Endothelial cell of umbilical vein (primary cell): Measurements from ENCODE around the gene SLC12A4. TPM values are rescaled to one million over a fixed set of nuclear protein-coding genes. Genes with fewer than 3 reads are reported as not detected.

Source experiments
- BruUV-seq: library from RNA; stranded (reverse); fragments of 400-500 nt; replicated peaks from 2 replicates; lab custom pipeline; 2021; lab: Mats Ljungman, UMichigan
- CTCF ChIA-PET: fragments of 300-600, 350-600 bp; sonication (Branson Sonifier 250); formaldehyde crosslinking; loops from one replicate; lab custom pipeline; 2021; ENCODE audit warnings: antibody characterized with exemption, inconsistent platforms; lab: Charles Lee
- POLR2A ChIA-PET: fragments of 300-600, 350-600 bp; sonication (Branson Sonifier 250); formaldehyde crosslinking; loops from one replicate; lab custom pipeline; 2021; ENCODE audit warnings: antibody characterized with exemption, inconsistent platforms; lab: Charles Lee
- DNase-seq: peaks from one replicate; pipeline ENCODE4 v3.0.0-alpha.2; 2011; ENCODE audit warnings: low read depth, low spot score
- FAIRE-seq: peaks from 2 replicates; lab custom pipeline; 2011; peaks lifted over from hg19 to GRCh38; lab: Jason Lieb, UNC
- H2AFZ ChIP-seq: 2 replicates; pipeline ENCODE4 v1.6.0; 2012; ENCODE audit warnings: low read depth, low read length, control low read depth, inconsistent platforms
- H3K27ac ChIP-seq: 2 replicates; pipeline ENCODE4 v1.5.1; 2011; ENCODE audit warnings: low read depth, mild to moderate bottlenecking, control low read depth, low read length, moderate library complexity; ENCODE audit not compliant: insufficient read depth
- H3K27me3 ChIP-seq, 2 experiments: 2 replicates each; pipeline versions ENCODE4 v1.6.0 to v1.6.1; 2011; ENCODE audit warnings: low read length in 2 of 2, mixed read lengths in 1 of 2; ENCODE audit not compliant: control insufficient read depth in 2 of 2, insufficient read depth in 2 of 2
- H3K36me3 ChIP-seq, 2 experiments: 2 replicates in 1 of 2; 3 replicates in 1 of 2; pipeline ENCODE4 v1.5.1; 2011; ENCODE audit warnings: low read length in 2 of 2, mild to moderate bottlenecking in 1 of 2, moderate library complexity in 1 of 2; ENCODE audit not compliant: control insufficient read depth in 2 of 2, insufficient read depth in 2 of 2; ENCODE audit errors: extremely low read depth in 1 of 2
- H3K4me1 ChIP-seq: 3 replicates; pipeline ENCODE4 v1.5.1; 2011; ENCODE audit warnings: mild to moderate bottlenecking, low read length; ENCODE audit not compliant: control insufficient read depth, insufficient read depth; ENCODE audit errors: extremely low read depth
- H3K4me2 ChIP-seq: 2 replicates; pipeline ENCODE4 v1.6.1; 2011; ENCODE audit warnings: low read length, control low read depth, mixed read lengths; ENCODE audit not compliant: insufficient read depth
- H3K4me3 ChIP-seq, 3 experiments: fragments of 200-600 bp in 1 of 3; sonication (generic), shearing (Covaris generic) in 1 of 3; replicated peaks in 1 of 3; 2 replicates each; pipeline ENCODE4 v1.5.1; 2011 to 2016; ENCODE audit warnings: control low read depth in 3 of 3, low read length in 3 of 3, mild to moderate bottlenecking in 2 of 3, inconsistent platforms in 1 of 3, low read depth in 1 of 3, moderate library complexity in 1 of 3; ENCODE audit not compliant: insufficient read depth in 1 of 3
- H3K79me2 ChIP-seq: 2 replicates; pipeline ENCODE4 v1.6.0; 2012; ENCODE audit warnings: low read length, inconsistent platforms; ENCODE audit not compliant: control insufficient read depth, insufficient read depth
- H3K9ac ChIP-seq: replicated peaks from 2 replicates; pipeline ENCODE3; 2011; ENCODE audit warnings: low read length, control low read depth; ENCODE audit not compliant: insufficient read depth; ENCODE audit errors: extremely low read depth
- H3K9me1 ChIP-seq: replicated peaks from 3 replicates; pipeline ENCODE4 v1.6.0; 2011; ENCODE audit warnings: mild to moderate bottlenecking, low read length; ENCODE audit not compliant: control insufficient read depth, insufficient read depth; ENCODE audit errors: extremely low read depth
- H3K9me3 ChIP-seq: replicated peaks from 2 replicates; pipeline ENCODE4 v1.5.1; 2012; ENCODE audit warnings: low read length, inconsistent platforms; ENCODE audit not compliant: control insufficient read depth, insufficient read depth
- H4K20me1 ChIP-seq: replicated peaks from 2 replicates; pipeline ENCODE3; 2011; ENCODE audit warnings: mild to moderate bottlenecking, low read length; ENCODE audit not compliant: control insufficient read depth, insufficient read depth; ENCODE audit errors: extremely low read depth
- EZH2 ChIP-seq: IDR thresholded peaks from 2 replicates; pipeline ENCODE4 v1.6.1; 2012; ENCODE audit warnings: borderline replicate concordance, low read depth, mild to moderate bottlenecking, moderate library complexity, low read length, inconsistent platforms; ENCODE audit not compliant: severe bottlenecking
- FOS ChIP-seq: IDR thresholded peaks from 2 replicates; pipeline ENCODE4 v1.6.1; 2011; ENCODE audit warnings: mild to moderate bottlenecking, low read length, moderate library complexity, borderline replicate concordance; ENCODE audit not compliant: insufficient read depth
- GATA2 ChIP-seq: IDR thresholded peaks from 2 replicates; pipeline ENCODE4 v1.7.0; 2011; ENCODE audit warnings: low read depth, mild to moderate bottlenecking, moderate library complexity, mixed read lengths, low read length; ENCODE audit not compliant: insufficient read length, insufficient read depth
- JUN ChIP-seq: IDR thresholded peaks from 2 replicates; pipeline ENCODE4 v1.6.1; 2011; ENCODE audit warnings: borderline replicate concordance, low read depth; ENCODE audit not compliant: insufficient read length, insufficient read depth
- MYC ChIP-seq: IDR thresholded peaks from one replicate; pipeline ENCODE4 v1.6.1; 2011; ENCODE audit warnings: mild to moderate bottlenecking, low read depth, low read length
- POLR2A ChIP-seq: IDR thresholded peaks from 2 replicates; pipeline ENCODE4 v1.6.1; 2012; ENCODE audit warnings: low read depth, mild to moderate bottlenecking, control low read depth, low read length
- POLR2AphosphoS5 ChIP-seq: IDR thresholded peaks from 2 replicates; pipeline ENCODE4 v1.6.1; 2012; ENCODE audit warnings: low read depth, mild to moderate bottlenecking, control low read depth, low read length, moderate library complexity; ENCODE audit not compliant: insufficient read depth
- dilution Hi-C: fragments of 300-500 bp; cut with MboI; formaldehyde crosslinking; loops from one replicate; pipeline ENCODE4 v1.15.0; 2019; ENCODE audit warnings: low sequenced_read_pairs; ENCODE audit not compliant: extremely low pct_ligation_motif_present
- intact Hi-C: fragments of 100-400 bp; cut with micrococcal nuclease; formaldehyde crosslinking; loops from one replicate; pipeline ENCODE4 v1.10.0; 2022
- polyA plus RNA-seq, 4 experiments: library from polyadenylated mRNA; depleted of rRNA in 3 of 4; stranded (reverse) in 3 of 4; unstranded in 1 of 4; fragments of >200 nt; gene quantifications; 2 replicates each; pipeline versions ENCODE4 v1.2.1 to v1.2.3, GENCODE V29; 2011 to 2012; ENCODE audit warnings: missing spikeins in 1 of 4
- total RNA-seq: library from RNA; stranded (reverse); gene quantifications from 2 replicates; pipeline ENCODE4 v1.2.3, GENCODE V29; 2021
- TF ChIP-seq, protein P1 (sequence below): IDR thresholded peaks from 2 replicates; pipeline ENCODE4 v1.6.1; 2011; ENCODE audit not compliant: insufficient read depth, insufficient read length
- TF ChIP-seq, protein P2 (sequence below), 2 donors: IDR thresholded peaks; 1 replicate in 1 of 2; 2 replicates in 1 of 2; pipeline ENCODE4 v1.5.1; 2011; ENCODE audit warnings: low read length in 2 of 2, mild to moderate bottlenecking in 2 of 2, moderate library complexity in 2 of 2, control low read depth in 1 of 2, inconsistent platforms in 1 of 2, low read depth in 1 of 2; ENCODE audit not compliant: insufficient read depth in 1 of 2; ENCODE audit errors: extremely low read depth in 1 of 2

SLC12A4 gene
- total and polyA plus RNA-seq, 2 donors (not counting 3 experiments of a cell fraction or from before 2014, with no cell fraction given) = 110 to 114 TPM

DNA sequence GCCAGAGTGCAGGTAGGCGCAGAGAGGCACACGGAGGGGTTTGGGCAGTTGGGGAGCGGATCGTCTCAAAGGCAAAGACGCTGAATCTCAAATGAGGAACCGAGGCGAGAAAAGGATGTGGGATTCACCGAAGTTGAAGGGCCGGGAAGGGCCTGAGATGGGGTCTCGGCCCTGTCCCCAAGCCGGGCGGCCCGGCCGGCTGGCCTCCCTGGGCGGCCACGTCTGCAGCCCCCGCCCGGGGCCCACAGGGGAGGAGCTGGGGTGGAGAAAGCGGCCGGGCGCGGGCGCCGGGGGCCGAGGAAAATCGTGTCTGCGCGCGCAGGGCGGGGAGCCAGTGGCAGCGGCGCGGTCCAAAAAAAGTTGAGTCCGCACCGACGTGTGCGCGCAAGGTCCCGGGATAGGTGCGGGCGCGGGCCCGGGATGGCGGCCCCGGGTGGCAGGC is 458 bp downstream of the SLC12A4 start:
- FAIRE-seq = no peak
- Histone ChIP-seq H3K9ac (peak overlapping the region; percentile 91), H3K9me1 (no peaks in the 10 kb centered on the region), H3K79me2 (peaks cover 49% of the 10 kb centered on the region), H3K27me3 (no peaks in the 10 kb centered on the region), H3K27ac (peak overlapping the region; percentile 70), H3K9me3 (no peaks in the 10 kb centered on the region), H3K4me2 (peak overlapping the region; percentile 77), H3K36me3 (peaks cover 0 to 3% of the 10 kb centered on the region in 2 experiments), H3K4me1 (peaks cover 22% of the 10 kb centered on the region), H2AFZ (peak overlapping the region; percentile 23), H4K20me1 (no peaks in the 10 kb centered on the region), H3K4me3 (peak overlapping the region; percentile 92 to 97 (median 96))
- peak; percentile 29 for DNase-seq
- ChIA-PET CTCF (interaction anchor here (1.0 to 1.3 kb wide), 2 partner anchors 73 to 151 kb away, joined by 3 to 4 read pairs; no protein-coding TSS in a partner anchor), POLR2A (interaction anchor here (0.5 kb wide), 1 partner anchor 70 kb away, joined by 3 read pairs; no protein-coding TSS in a partner anchor)
- BruUV-seq = no TSS peak
- dilution Hi-C loops = no loop called here
- intact Hi-C loops = no loop called here
- TF ChIP-seq, protein P1, sequence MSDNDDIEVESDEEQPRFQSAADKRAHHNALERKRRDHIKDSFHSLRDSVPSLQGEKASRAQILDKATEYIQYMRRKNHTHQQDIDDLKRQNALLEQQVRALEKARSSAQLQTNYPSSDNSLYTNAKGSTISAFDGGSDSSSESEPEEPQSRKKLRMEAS = no peak

DNA sequence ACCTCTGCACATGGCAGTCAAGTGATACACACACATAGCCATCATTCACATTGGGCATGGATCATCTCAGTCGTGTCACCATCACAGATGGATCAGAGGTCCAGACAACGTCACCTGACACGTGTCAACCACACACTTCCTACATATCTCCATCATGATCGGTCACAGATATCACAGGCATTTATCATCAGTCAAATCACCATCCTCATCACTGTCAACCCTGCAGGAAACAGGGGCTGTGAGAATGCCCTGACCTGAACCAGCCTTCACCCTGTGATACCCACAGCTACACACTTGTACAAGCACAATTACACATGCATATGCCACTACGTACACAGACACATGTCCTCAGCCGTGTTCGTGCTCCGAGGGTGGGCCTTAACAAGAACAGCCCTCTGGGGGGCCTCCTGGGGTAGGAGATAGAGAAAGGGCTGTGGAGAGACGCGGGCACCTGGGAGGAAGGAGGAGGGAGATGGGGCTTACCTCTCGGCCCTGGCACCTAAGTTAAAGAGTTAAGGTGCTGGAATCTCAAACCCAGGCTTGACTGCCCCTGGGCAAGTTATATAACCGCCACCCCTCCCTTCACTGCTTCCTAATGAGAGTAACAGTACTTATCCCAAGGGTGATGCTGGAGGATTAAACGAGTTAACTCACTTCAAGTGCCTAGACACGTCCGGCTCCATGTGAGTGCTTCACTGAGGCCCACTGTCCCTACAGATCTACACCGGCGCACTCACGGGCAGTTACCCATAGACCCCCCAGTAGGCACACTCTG is 1.1 kb downstream of the SLC12A4 start:
- no peaks in the 10 kb centered on the region for H4K20me1 ChIP-seq
- CTCF ChIA-PET = interaction anchor here (1.0 to 2.2 kb wide), 5 partner anchors 24 to 74 kb away, joined by 4 to 13 read pairs (median 5); partner anchors contain the start of gene PSMB10
- TSS peak; percentile 35 for BruUV-seq

More for the DNA sequence above, 1.1 kb downstream of the SLC12A4 start:
- Histone ChIP-seq H3K9me1 (no peaks in the 10 kb centered on the region), H3K9ac (peak overlapping the region; percentile 91), H3K4me1 (peaks cover 22% of the 10 kb centered on the region), H3K27me3 (no peaks in the 10 kb centered on the region), H2AFZ (peak overlapping the region; percentile 23), H3K4me3 (peak overlapping the region; percentile 92 to 97 (median 96)), H3K9me3 (no peaks in the 10 kb centered on the region), H3K27ac (peak overlapping the region; percentile 70), H3K4me2 (peak overlapping the region; percentile 77), H3K36me3 (peaks cover 0 to 4% of the 10 kb centered on the region in 2 experiments), H3K79me2 (peaks cover 50% of the 10 kb centered on the region)
- TF ChIP-seq, protein P2, sequence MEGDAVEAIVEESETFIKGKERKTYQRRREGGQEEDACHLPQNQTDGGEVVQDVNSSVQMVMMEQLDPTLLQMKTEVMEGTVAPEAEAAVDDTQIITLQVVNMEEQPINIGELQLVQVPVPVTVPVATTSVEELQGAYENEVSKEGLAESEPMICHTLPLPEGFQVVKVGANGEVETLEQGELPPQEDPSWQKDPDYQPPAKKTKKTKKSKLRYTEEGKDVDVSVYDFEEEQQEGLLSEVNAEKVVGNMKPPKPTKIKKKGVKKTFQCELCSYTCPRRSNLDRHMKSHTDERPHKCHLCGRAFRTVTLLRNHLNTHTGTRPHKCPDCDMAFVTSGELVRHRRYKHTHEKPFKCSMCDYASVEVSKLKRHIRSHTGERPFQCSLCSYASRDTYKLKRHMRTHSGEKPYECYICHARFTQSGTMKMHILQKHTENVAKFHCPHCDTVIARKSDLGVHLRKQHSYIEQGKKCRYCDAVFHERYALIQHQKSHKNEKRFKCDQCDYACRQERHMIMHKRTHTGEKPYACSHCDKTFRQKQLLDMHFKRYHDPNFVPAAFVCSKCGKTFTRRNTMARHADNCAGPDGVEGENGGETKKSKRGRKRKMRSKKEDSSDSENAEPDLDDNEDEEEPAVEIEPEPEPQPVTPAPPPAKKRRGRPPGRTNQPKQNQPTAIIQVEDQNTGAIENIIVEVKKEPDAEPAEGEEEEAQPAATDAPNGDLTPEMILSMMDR (IDR thresholded peaks at IDR 0.05; ENCODE audit: extremely low read depth in 1 of 2, insufficient read depth in 1 of 2, low read depth in 1 of 2, low read length in 2 of 2) = no peak
- no peak for TF ChIP-seq EZH2
- TF ChIP-seq, protein P1 = no peak
- TF ChIP-seq GATA2 = no peak
- TF ChIP-seq JUN = no peak
- TF ChIP-seq POLR2A = no peak
- TF ChIP-seq MYC = no peak
- no peak for TF ChIP-seq FOS
- no peak for TF ChIP-seq POLR2AphosphoS5
- dilution Hi-C loops (no loop called here), intact Hi-C loops (no loop called here)
- FAIRE-seq = peak; percentile 55
- peak; percentile 37 for DNase-seq
- POLR2A ChIA-PET = interaction anchor here (0.5 to 1.1 kb wide), 3 partner anchors 70 to 488 kb away, joined by 3 to 4 read pairs (median 3); no protein-coding TSS in a partner anchor
